Activated naive CD8-positive, alpha-beta T cell treated with anti-CD3 and anti-CD28 coated beads for 36 hours (primary cell): ENCODE results near the gene TDP1. TPM values are rescaled to one million over a fixed set of nuclear protein-coding genes. Genes with fewer than 3 reads are reported as not detected.
"Not testable (repeated sequence)": the region's sequence is repeated elsewhere in the genome, so short reads cannot be mapped to it uniquely, and the experiment has no call there.

Experiments
- DNase-seq: peaks from one replicate; pipeline ENCODE4 v3.0.0; 2021
- H3K27ac Mint-ChIP-seq: one replicate; pipeline ENCODE4 v1.8.0; 2022; ENCODE audit warnings: mild to moderate bottlenecking, moderate library complexity, mixed read lengths
- H3K27me3 Mint-ChIP-seq: one replicate; pipeline ENCODE4 v1.8.0; 2022; ENCODE audit warnings: mild to moderate bottlenecking, mixed read lengths
- H3K36me3 Mint-ChIP-seq: one replicate; pipeline ENCODE4 v1.8.0; 2021; ENCODE audit warnings: mild to moderate bottlenecking, mixed read lengths
- H3K4me1 Mint-ChIP-seq: one replicate; pipeline ENCODE4 v1.8.0; 2021; ENCODE audit warnings: mixed read lengths
- H3K4me3 Mint-ChIP-seq: one replicate; pipeline ENCODE4 v1.8.0; 2022; ENCODE audit warnings: mild to moderate bottlenecking, moderate library complexity, mixed read lengths
- H3K9me3 Mint-ChIP-seq: one replicate; pipeline ENCODE4 v1.8.0; 2022; ENCODE audit warnings: mixed read lengths
- total RNA-seq, 2 experiments: library from RNA; stranded (reverse); gene quantifications; one replicate each; pipeline ENCODE4 v1.2.3, GENCODE V29; 2021

TDP1 gene
- total RNA-seq, 2 experiments from 2014 or later: 88.4 to 96.8 TPM

GRCh38 chr14:90062822-90063539, 107.3 kb downstream of the TDP1 start:
- Mint-ChIP-seq H3K27ac (no peak overlapping the region), H3K4me1 (peaks cover 18% of the 10 kb centered on the region), H3K27me3 (peaks cover 78% of the 10 kb centered on the region), H3K36me3 (no peaks in the 10 kb centered on the region), H3K4me3 (peak overlapping the region; percentile 74), H3K9me3 (no peaks in the 10 kb centered on the region)
- no peak for DNase-seq

- Mint-ChIP-seq H3K36me3 (no peaks in the 10 kb centered on the region), H3K9me3 (no peaks in the 10 kb centered on the region), H3K27me3 (peaks cover 46% of the 10 kb centered on the region), H3K4me3 (no peak overlapping the region), H3K27ac (no peak overlapping the region), H3K4me1 (no peaks in the 10 kb centered on the region)
- no peak for DNase-seq
These were observed 116.6 kb downstream of the TDP1 start for GRCh38 chr14:90072350-90072749.

GRCh38 chr14:90079576-90079975, 123.8 kb downstream of the TDP1 start:
- Mint-ChIP-seq H3K4me3 (no peak overlapping the region), H3K36me3 (no peaks in the 10 kb centered on the region), H3K27ac (no peak overlapping the region), H3K4me1 (no peaks in the 10 kb centered on the region), H3K27me3 (peaks cover 26% of the 10 kb centered on the region), H3K9me3 (no peaks in the 10 kb centered on the region)
- DNase-seq: no peak

GRCh38 chr14:90087433-90087832, 131.7 kb downstream of the TDP1 start:
- no peak for DNase-seq
- Mint-ChIP-seq H3K36me3 (no peaks in the 10 kb centered on the region), H3K27me3 (peaks cover 24% of the 10 kb centered on the region), H3K9me3 (peaks cover 2% of the 10 kb centered on the region), H3K4me3 (no peak overlapping the region), H3K4me1 (no peaks in the 10 kb centered on the region), H3K27ac (no peak overlapping the region)

GRCh38 chr14:90088176-90088575, 132.4 kb downstream of the TDP1 start:
- Mint-ChIP-seq H3K4me3 (no peak overlapping the region), H3K27me3 (peaks cover 24% of the 10 kb centered on the region), H3K27ac (no peak overlapping the region), H3K36me3 (no peaks in the 10 kb centered on the region), H3K9me3 (peaks cover 2% of the 10 kb centered on the region), H3K4me1 (no peaks in the 10 kb centered on the region)
- no peak for DNase-seq

GRCh38 chr14:90089486-90089885, 133.8 kb downstream of the TDP1 start:
- not testable (repeated sequence) for H3K4me3 Mint-ChIP-seq, H3K27ac Mint-ChIP-seq, H3K4me1 Mint-ChIP-seq, H3K36me3 Mint-ChIP-seq, DNase-seq, H3K9me3 Mint-ChIP-seq
- H3K27me3 Mint-ChIP-seq: peaks cover 36% of the 10 kb centered on the region

- Mint-ChIP-seq H3K27me3 (peaks cover 39% of the 10 kb centered on the region), H3K27ac (no peak overlapping the region), H3K4me3 (no peak overlapping the region), H3K4me1 (peaks cover 4% of the 10 kb centered on the region), H3K9me3 (peaks cover 2% of the 10 kb centered on the region), H3K36me3 (no peaks in the 10 kb centered on the region)
- no peak for DNase-seq
These were observed 135.7 kb downstream of the TDP1 start for GRCh38 chr14:90091393-90091792.

GRCh38 chr14:90093942-90094595, 138.3 kb downstream of the TDP1 start:
- Mint-ChIP-seq H3K4me1 (peaks cover 4% of the 10 kb centered on the region), H3K9me3 (peaks cover 2% of the 10 kb centered on the region), H3K27me3 (peaks cover 30% of the 10 kb centered on the region), H3K36me3 (no peaks in the 10 kb centered on the region), H3K4me3 (no peak overlapping the region), H3K27ac (no peak overlapping the region)
- DNase-seq: no peak

Other genes starting within 250 kb of the TDP1 start
- 1 to 10 TPM; 8.3 TPM for gene EFCAB11, start 1.2 kb upstream of the TDP1 start, total RNA-seq
- not detected for gene KCNK13, start 106.1 kb downstream of the TDP1 start, total RNA-seq